Transverse colon (tissue), 3 donors: ENCODE results near the gene PXN.

ENCODE experiments used
- EP300 ChIP-seq: sonication (generic); formaldehyde crosslinking; IDR thresholded peaks from one replicate; pipeline ENCODE4 v1.6.1; 2017; ENCODE audit warnings: antibody characterized with exemption, low read depth
- TF ChIP-seq, protein P1 (sequence below), 5 experiments: fragments of 200-600 bp in 3 of 5; fragments of 450-650 bp in 2 of 5; sonication (generic) in 3 of 5; IDR thresholded peaks; 1 replicate in 2 of 5; 2 replicates in 3 of 5; pipeline ENCODE4 v1.5.1; 2016 to 2017; ENCODE audit warnings: antibody characterized with exemption in 5 of 5, inconsistent platforms in 3 of 5, mild to moderate bottlenecking in 2 of 5, moderate library complexity in 1 of 5

DNA sequence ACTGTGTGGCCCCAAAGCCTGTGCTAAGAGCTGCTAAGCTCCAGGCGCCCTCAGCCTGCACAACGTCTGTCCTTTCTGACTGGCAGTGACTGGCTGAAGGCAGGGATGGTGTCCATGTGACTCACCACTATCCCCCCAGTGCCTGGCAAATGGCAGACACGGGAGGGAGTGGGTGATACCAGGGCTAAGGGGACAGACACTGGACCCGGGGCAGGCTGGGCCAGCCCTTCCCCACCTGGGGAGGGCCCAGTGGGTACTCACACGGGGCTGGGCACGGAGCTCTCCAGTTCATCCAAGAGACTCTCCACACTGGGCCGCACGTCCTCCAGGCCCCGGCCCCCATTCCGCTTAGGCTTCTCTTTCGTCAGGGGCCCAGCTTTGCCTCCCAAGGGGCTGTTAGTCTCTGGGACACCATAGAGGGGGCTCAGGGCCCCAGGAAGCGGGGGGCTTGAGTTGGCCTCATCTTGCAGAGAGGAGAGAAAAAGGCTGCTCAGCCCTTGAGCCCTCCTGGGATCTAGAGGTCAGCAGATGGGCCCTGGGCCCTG is 43.2 kb downstream of the PXN start:
- TF ChIP-seq, protein P1, sequence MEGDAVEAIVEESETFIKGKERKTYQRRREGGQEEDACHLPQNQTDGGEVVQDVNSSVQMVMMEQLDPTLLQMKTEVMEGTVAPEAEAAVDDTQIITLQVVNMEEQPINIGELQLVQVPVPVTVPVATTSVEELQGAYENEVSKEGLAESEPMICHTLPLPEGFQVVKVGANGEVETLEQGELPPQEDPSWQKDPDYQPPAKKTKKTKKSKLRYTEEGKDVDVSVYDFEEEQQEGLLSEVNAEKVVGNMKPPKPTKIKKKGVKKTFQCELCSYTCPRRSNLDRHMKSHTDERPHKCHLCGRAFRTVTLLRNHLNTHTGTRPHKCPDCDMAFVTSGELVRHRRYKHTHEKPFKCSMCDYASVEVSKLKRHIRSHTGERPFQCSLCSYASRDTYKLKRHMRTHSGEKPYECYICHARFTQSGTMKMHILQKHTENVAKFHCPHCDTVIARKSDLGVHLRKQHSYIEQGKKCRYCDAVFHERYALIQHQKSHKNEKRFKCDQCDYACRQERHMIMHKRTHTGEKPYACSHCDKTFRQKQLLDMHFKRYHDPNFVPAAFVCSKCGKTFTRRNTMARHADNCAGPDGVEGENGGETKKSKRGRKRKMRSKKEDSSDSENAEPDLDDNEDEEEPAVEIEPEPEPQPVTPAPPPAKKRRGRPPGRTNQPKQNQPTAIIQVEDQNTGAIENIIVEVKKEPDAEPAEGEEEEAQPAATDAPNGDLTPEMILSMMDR (IDR thresholded peaks at IDR 0.05) = no peak
- TF ChIP-seq EP300 = no peak
